ENCODE measurements around the gene SOAT2. TPM values are rescaled to one million over a fixed set of nuclear protein-coding genes. Genes with fewer than 3 reads are reported as not detected.
A peak's percentile ranks its signal among the peaks of the same experiment; 100 is the strongest.

The SOAT2 gene
- total RNA-seq, 1 experiment from 2014 or later = not detected

DNA sequence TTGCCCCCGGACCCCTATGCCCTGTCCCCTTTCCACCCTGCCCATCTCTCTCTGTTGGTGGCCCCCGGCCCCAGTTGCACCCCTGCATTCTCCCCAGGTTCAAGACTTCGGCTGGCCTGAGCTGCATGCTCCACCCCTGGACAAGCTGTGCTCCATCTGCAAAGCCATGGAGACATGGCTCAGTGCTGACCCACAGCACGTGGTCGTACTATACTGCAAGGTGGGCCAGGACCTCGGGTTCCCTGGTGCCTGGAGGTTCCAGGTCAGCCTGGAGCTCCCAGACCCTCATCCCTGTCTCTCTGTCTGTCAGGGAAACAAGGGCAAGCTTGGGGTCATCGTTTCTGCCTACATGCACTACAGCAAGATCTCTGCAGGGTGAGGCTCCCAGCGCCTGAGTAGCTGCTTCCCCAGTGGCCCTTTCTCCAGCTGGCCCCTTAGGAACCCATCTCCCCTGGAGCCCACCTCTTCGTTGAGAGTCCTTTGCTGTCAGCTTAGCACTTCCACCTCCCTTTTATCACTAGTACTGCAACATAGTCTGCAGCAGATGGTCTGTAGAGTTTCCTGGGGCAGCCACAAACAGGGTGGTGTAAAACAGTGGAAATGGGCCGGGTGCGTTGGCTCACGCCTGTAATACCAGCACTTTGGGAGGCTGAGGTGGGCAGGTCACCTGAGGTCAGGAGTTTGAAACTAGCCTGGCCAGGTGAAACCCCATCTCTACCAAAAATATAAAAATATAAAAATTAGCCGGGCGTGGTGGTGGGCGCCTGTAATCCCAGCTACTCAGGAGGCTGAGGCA lies 47.6 kb upstream of the SOAT2 start:
- no peaks in the 10 kb centered on the region for H3K27me3 ChIP-seq (ENCODE audit: control insufficient read depth, insufficient read depth, low read length)
- DNase-seq (ENCODE audit: low read depth, low spot score) (no peak), ATAC-seq (no peak)
- no peaks in the 10 kb centered on the region for H3K9me3 ChIP-seq (ENCODE audit: control insufficient read depth, insufficient read depth, low read depth, low read length)
- POLR2A ChIA-PET = interaction anchor here (0.6 kb wide), 1 partner anchor 70 kb away, joined by 5 read pairs; no protein-coding TSS in a partner anchor
- in situ Hi-C loops (cut with HindIII; ENCODE audit: low pct_unique_long_range_greater_than_20kb, low sequenced_read_pairs) (no loop called here), intact Hi-C loops (cut with micrococcal nuclease; ENCODE audit: unreplicated experiment) (no loop called here)
- BruUV-seq (replicated peaks) = no TSS peak
- H3K4me1 ChIP-seq (ENCODE audit: control insufficient read depth, insufficient read depth, low read length) = peaks cover 32% of the 10 kb centered on the region
- TF ChIP-seq SIN3A (IDR thresholded peaks at IDR 0.05; ENCODE audit: borderline replicate concordance, insufficient read depth, low read depth, low read length) (no peak), TCF7L2 (IDR thresholded peaks at IDR 0.05; ENCODE audit: low read depth, low read length) (no peak), POLR2AphosphoS5 (IDR thresholded peaks at IDR 0.05; ENCODE audit: low read depth, low read length) (no peak)
- TF ChIP-seq, protein P1, sequence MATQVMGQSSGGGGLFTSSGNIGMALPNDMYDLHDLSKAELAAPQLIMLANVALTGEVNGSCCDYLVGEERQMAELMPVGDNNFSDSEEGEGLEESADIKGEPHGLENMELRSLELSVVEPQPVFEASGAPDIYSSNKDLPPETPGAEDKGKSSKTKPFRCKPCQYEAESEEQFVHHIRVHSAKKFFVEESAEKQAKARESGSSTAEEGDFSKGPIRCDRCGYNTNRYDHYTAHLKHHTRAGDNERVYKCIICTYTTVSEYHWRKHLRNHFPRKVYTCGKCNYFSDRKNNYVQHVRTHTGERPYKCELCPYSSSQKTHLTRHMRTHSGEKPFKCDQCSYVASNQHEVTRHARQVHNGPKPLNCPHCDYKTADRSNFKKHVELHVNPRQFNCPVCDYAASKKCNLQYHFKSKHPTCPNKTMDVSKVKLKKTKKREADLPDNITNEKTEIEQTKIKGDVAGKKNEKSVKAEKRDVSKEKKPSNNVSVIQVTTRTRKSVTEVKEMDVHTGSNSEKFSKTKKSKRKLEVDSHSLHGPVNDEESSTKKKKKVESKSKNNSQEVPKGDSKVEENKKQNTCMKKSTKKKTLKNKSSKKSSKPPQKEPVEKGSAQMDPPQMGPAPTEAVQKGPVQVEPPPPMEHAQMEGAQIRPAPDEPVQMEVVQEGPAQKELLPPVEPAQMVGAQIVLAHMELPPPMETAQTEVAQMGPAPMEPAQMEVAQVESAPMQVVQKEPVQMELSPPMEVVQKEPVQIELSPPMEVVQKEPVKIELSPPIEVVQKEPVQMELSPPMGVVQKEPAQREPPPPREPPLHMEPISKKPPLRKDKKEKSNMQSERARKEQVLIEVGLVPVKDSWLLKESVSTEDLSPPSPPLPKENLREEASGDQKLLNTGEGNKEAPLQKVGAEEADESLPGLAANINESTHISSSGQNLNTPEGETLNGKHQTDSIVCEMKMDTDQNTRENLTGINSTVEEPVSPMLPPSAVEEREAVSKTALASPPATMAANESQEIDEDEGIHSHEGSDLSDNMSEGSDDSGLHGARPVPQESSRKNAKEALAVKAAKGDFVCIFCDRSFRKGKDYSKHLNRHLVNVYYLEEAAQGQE (IDR thresholded peaks at IDR 0.05; ENCODE audit: insufficient read depth in 1 of 2, low read depth in 2 of 2, low read length in 1 of 2) = no peak
- TF ChIP-seq, protein P2, sequence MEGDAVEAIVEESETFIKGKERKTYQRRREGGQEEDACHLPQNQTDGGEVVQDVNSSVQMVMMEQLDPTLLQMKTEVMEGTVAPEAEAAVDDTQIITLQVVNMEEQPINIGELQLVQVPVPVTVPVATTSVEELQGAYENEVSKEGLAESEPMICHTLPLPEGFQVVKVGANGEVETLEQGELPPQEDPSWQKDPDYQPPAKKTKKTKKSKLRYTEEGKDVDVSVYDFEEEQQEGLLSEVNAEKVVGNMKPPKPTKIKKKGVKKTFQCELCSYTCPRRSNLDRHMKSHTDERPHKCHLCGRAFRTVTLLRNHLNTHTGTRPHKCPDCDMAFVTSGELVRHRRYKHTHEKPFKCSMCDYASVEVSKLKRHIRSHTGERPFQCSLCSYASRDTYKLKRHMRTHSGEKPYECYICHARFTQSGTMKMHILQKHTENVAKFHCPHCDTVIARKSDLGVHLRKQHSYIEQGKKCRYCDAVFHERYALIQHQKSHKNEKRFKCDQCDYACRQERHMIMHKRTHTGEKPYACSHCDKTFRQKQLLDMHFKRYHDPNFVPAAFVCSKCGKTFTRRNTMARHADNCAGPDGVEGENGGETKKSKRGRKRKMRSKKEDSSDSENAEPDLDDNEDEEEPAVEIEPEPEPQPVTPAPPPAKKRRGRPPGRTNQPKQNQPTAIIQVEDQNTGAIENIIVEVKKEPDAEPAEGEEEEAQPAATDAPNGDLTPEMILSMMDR (IDR thresholded peaks at IDR 0.05) = no peak
- CTCF ChIA-PET = interaction anchor here (1.0 kb wide), 1 partner anchor 11 kb away, joined by 3 read pairs; no protein-coding TSS in a partner anchor
- H3K27ac ChIP-seq (ENCODE audit: low read length) = no peak overlapping the region
- no peak overlapping the region for H3K4me3 ChIP-seq (ENCODE audit: low read depth in 2 of 2, low read length in 2 of 2)
- H3K36me3 ChIP-seq (ENCODE audit: control insufficient read depth, insufficient read depth, low read length) = no peaks in the 10 kb centered on the region

DNA sequence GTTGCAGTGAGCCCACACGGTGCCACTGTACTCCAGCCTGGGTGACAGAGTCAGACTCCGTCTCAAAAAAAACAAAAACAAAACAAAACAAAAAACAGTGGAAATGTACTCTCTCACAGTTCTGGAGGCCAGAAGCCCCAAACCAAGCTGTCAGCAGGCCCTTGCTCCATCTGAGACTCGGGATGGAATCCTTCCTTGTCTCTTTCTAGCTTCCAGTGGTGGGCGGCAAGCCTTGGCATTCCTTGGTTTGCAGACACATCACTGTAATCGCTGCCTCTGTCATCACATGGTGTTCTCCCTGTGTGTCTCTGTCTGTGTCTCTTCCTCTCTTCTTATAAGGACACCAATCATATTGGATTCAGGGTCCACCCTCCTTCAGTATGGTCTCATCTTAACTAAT lies 47.0 kb upstream of the SOAT2 start:
- intact Hi-C loops (cut with micrococcal nuclease; ENCODE audit: unreplicated experiment) (no loop called here), in situ Hi-C loops (cut with HindIII; ENCODE audit: low pct_unique_long_range_greater_than_20kb, low sequenced_read_pairs) (no loop called here)
- ATAC-seq = no peak
- no peaks in the 10 kb centered on the region for H3K27me3 ChIP-seq (ENCODE audit: control insufficient read depth, insufficient read depth, low read length)
- H3K4me1 ChIP-seq (ENCODE audit: control insufficient read depth, insufficient read depth, low read length) = peaks cover 32% of the 10 kb centered on the region
- CTCF ChIA-PET = interaction anchor here (1.1 kb wide), 1 partner anchor 8 kb away, joined by 3 read pairs; no protein-coding TSS in a partner anchor
- no peak for TF ChIP-seq SIN3A (IDR thresholded peaks at IDR 0.05; ENCODE audit: borderline replicate concordance, insufficient read depth, low read depth, low read length)
- TF ChIP-seq TCF7L2 (IDR thresholded peaks at IDR 0.05; ENCODE audit: low read depth, low read length) = no peak
- H3K27ac ChIP-seq (ENCODE audit: low read length) = no peak overlapping the region
- no peak overlapping the region for H3K4me3 ChIP-seq (ENCODE audit: low read depth in 2 of 2, low read length in 2 of 2)
- no peaks in the 10 kb centered on the region for H3K9me3 ChIP-seq (ENCODE audit: control insufficient read depth, insufficient read depth, low read depth, low read length)
- H3K36me3 ChIP-seq (ENCODE audit: control insufficient read depth, insufficient read depth, low read length) = no peaks in the 10 kb centered on the region
- BruUV-seq (replicated peaks) = TSS peak; percentile 63
- no peak for DNase-seq (ENCODE audit: low read depth, low spot score)
- POLR2A ChIA-PET = no interaction called here

DNA sequence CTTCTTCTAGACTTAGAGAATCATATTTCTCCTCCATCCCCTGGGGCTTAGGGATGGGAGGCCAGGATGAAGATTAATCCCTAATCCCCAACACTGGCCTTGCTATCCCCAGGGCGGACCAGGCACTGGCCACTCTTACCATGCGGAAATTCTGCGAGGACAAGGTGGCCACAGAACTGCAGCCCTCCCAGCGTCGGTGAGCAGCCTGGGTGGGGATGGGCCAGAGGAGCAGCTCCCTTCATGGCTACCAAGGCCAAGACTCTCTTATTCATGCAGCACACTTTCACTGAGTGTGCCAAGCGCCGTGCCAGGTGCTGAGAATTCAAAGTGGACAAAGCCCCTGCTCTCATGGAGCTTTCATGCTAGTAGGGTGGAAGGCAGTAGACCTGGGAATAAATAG lies 46.4 kb upstream of the SOAT2 start:
- POLR2A ChIA-PET = no interaction called here
- ATAC-seq = no peak

More for the DNA sequence above, 46.4 kb upstream of the SOAT2 start:
- H3K4me3 ChIP-seq (ENCODE audit: low read depth in 2 of 2, low read length in 2 of 2) = no peak overlapping the region
- no peaks in the 10 kb centered on the region for H3K27me3 ChIP-seq (ENCODE audit: control insufficient read depth, insufficient read depth, low read length)
- BruUV-seq (replicated peaks) = no TSS peak
- in situ Hi-C loops (cut with HindIII; ENCODE audit: low pct_unique_long_range_greater_than_20kb, low sequenced_read_pairs) = no loop called here
- CTCF ChIA-PET = interaction anchor here (1.1 kb wide), 1 partner anchor 9 kb away, joined by 3 read pairs; no protein-coding TSS in a partner anchor
- peaks cover 31% of the 10 kb centered on the region for H3K4me1 ChIP-seq (ENCODE audit: control insufficient read depth, insufficient read depth, low read length)
- DNase-seq (ENCODE audit: low read depth, low spot score) = no peak
- no peak overlapping the region for H3K27ac ChIP-seq (ENCODE audit: low read length)
- intact Hi-C loops (cut with micrococcal nuclease; ENCODE audit: unreplicated experiment) = no loop called here
- no peaks in the 10 kb centered on the region for H3K36me3 ChIP-seq (ENCODE audit: control insufficient read depth, insufficient read depth, low read length)
- H3K9me3 ChIP-seq (ENCODE audit: control insufficient read depth, insufficient read depth, low read depth, low read length) = no peaks in the 10 kb centered on the region
- TF ChIP-seq, protein P2 (IDR thresholded peaks at IDR 0.05) = no peak
- TF ChIP-seq SIN3A (IDR thresholded peaks at IDR 0.05; ENCODE audit: borderline replicate concordance, insufficient read depth, low read depth, low read length) (no peak), TCF7L2 (IDR thresholded peaks at IDR 0.05; ENCODE audit: low read depth, low read length) (no peak), POLR2AphosphoS5 (IDR thresholded peaks at IDR 0.05; ENCODE audit: low read depth, low read length) (0 out of 2 replicates have a peak, but pooled peaks have one; percentile 15)
- TF ChIP-seq, protein P1 (IDR thresholded peaks at IDR 0.05; ENCODE audit: insufficient read depth in 1 of 2, low read depth in 2 of 2, low read length in 1 of 2) = no peak

All from Panc1 (cell line).